Stimulated activated CD4-positive, alpha-beta T cell treated with anti-CD3 and anti-CD28 coated beads, Interleukin-1b, Interleukin-23, amount 100 ng/mL, for 4 hours (primary cell): ENCODE results near the gene HYDIN.
"Not testable (repeated sequence)": the region's sequence is repeated elsewhere in the genome, so short reads cannot be mapped to it uniquely, and the experiment has no call there.

ENCODE experiments used
- DNase-seq, 2 donors: peaks; one replicate each; pipeline ENCODE4 v3.0.0-alpha.2; 2020; ENCODE audit warnings: low read depth in 2 of 2

The HYDIN gene

GRCh38 chr16:71225145-71225544 is 5.4 kb downstream of the HYDIN start:
- no peak for DNase-seq

DNA sequence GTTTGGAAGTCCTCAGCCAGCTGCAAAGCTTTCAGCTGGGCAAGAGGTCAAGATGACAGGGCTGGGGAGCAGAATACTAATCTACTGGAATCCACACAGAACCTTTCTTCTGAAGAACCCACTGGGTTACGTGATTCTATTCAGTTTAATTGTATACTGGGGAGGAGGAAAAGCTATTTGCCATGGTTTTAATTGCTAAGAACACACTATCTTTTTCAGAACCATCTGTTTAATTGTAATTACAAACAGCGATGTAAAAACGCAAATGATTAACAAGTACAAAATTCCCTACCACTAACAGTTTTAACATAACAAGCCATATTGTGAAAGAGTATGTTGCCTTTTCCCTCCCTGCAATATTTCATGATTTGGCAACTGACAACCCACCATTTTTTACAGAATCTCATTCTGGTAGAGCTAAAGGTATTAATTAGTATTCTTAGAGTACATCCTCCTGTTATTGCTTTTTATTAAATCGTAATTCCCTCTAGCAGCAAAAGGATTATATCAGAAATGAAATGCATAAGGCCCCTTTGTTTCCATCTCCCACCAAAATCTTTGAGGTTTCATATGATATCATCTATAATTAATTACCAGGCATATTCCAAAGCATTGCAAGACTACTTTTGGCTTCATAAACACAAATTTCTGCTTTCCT is 12.1 kb downstream of the HYDIN start:
- DNase-seq = no peak

GRCh38 chr16:71217506-71217905 is 13.0 kb downstream of the HYDIN start:
- DNase-seq = no peak

GRCh38 chr16:71216714-71217113 is 13.8 kb downstream of the HYDIN start:
- no peak for DNase-seq

DNA sequence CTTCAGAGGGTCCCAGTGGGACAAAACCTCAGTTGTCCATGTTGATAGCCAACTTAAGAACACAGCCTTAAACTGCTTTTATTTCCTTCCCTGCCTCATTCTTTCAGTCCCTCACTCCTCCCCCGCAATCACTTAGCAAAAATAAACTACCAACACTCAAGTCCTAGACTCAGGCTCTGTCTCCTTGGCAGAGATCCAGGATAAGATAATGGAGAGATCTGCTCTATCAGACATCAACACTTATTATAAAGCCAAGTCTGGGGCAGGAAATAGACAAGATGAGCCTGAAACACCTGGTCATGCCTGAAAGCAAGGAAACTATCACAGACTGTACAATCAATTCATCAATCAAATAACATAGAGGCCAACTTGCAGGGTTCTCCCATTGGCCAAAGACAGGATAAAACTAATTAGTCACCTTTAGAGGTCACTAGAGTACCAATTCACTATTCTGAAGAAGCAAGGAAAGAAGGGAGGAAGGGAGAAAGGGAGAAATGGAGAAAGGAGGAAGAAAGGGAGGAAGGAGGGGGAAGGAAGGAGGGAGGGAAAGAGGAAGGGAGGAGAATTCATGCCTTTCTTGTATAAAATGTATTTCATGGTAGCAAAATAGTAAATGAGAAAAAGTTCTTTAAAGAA is 15.7 kb downstream of the HYDIN start:
- no peak for DNase-seq

DNA sequence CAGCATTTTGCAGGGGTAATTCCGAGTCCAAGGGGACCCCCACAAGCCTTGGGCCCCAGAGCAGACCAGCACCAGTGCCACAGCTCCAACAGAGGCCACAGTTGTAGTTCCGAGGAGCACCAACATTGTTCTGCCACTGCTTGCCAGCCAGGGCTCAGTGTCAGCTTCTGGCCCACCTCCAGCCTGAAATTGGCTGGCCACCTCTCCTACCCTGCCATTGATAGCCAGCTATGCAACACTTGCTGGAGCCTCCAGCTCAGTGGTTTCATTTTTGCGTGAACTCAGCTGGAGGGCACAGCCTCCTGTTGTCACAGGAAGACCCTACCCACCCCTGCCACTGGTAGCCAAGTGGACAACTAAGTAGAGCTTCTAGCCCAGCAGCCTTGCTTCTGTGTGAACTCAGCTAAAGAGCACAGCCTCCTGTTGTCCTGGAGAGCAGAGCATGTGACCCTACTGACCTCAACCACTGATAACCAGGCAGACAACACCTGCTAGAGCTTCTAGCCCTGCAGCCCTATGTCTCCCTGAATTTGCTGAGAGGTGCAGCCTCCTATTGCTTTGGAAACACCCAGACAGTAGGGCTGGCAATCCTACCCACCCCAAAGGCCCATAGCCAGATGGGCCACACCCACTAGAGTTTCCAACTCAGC is 24.9 kb downstream of the HYDIN start:
- DNase-seq = no peak

DNA sequence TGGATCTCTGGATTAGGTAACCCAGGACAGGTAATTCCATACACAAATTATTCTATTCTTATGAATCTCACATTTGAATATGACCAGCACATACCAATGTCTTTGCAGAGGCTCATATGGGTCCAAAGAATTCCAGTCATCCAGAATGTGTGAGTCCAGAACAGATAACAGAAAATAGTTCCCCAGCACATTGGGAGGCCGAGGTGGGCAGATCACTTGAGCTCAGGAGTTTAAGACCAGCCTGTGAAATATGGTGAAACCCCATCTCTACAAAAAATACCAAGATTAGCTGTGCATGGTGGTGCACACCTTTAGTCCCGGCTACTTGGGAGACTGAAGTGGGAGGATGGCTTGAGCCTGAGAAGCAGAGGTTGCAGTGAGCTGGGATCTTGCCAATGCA is 26.9 kb downstream of the HYDIN start:
- DNase-seq = no peak

GRCh38 chr16:71201556-71201955 is 29.0 kb downstream of the HYDIN start:
- DNase-seq = no peak

DNA sequence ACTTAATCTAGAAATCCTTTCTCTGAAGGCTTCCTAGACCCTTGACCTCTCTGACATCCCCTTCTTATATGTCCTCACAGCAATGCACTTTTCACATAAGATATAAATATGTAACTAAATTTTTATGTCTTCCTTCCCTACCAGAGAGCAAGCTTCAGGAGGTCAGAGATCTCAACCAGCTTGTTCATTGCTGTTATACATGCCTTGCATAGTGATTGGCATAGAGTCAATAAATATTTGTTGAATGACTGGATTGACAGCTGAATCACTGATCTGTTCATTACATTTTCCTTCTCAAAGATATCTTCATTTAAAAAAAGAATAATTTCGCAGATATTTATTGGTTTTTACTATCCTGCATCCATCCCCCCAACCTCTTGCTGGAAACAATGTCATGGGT is 29.5 kb downstream of the HYDIN start:
- DNase-seq = no peak

- no peak for DNase-seq
Observed at GRCh38 chr16:71198408-71198807, 32.1 kb downstream of the HYDIN start.

- no peak for DNase-seq
Observed at GRCh38 chr16:71192387-71192786, 38.1 kb downstream of the HYDIN start.

DNA sequence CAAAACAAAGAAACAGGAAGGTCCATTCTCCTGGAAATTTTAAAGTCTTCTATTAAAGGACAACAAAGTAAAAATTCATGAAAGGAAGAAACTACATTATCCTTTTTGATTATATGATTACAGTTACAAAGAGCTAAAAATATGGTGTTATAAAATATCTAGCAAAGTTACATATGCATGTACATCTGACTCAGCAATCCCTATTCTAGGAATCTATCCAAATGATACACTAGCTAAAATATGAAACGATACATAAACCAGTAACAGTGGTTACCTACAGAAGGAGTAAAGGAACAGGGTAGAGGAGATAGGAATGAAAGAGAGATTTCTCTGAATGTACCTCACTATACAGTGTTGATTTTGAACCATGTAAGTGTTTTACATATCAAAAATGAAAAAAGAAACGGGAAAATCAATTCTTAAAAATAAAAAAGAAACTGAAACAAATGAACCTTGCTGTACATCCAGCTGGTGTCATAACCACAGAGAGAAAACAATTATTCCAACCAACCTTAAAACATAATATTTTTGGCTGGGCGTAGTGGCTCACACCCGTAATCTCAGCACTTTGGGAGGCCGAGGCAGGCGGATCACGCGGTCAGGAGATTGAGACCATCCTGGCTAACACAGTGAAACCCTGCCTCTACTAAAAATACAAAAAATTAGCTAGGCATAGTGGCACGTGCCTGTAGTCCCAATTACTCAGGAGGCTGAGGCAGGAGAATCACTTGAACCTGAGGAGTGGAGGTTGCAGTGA is 41.4 kb downstream of the HYDIN start:
- no peak for DNase-seq

DNA sequence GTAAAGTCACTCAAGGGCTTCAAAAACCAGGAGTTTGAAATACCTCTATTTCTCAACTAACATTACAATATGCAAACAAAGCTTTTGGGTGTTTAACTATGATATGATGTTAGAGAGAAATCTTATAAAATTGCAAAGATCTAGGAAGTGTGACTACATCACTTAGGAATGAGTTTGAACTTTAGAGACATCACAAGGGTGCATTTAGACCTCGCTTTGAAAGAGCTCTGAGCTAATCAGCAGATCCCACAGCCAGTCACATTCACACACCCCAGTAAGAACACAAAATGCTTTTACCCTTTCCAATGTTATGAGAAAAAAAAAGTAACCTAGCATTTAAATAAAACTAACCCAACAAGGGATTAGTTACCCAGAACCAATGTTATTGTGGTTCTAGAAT is 45.2 kb downstream of the HYDIN start:
- DNase-seq = no peak

DNA sequence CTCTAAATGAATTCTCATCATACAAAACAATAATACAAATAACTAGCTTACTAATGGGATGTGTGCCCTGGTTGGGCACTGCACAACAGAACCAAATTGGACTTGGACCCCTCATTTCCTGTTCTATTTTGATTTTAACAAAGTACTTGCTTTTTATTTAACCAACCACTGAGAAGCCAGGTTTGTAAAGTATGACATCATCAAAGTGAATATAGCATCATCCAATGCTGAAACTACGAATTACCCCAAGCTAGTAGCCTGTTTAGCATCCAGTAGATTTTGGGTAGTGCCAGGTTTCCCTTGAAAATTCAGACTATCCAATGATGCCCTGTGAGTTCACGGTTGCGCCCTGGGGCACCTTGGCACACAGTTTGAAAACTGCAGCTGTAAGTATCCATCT is 51.0 kb downstream of the HYDIN start:
- no peak for DNase-seq

GRCh38 chr16:71172481-71173207 is 57.9 kb downstream of the HYDIN start:
- DNase-seq = no peak

DNA sequence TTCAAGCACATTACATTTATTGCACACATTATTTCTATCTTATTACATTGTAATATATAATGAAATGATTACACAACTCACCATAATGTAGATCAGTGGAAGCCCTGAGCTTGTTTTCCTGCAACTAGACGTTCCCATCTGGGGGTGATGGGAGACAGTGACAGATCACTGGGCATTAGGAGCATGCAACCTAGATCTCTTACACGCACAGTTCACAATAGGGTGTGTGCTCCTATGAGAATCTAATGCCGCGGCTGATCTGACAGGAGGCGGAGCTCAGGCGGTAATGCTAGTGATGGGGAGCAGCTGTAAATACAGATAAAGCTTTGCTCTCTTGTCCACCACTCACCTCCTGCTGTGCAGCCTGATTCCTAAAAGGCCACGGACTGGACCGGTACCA is 69.5 kb downstream of the HYDIN start:
- not testable (repeated sequence) for DNase-seq

GRCh38 chr16:71157278-71157677 is 73.2 kb downstream of the HYDIN start:
- DNase-seq = not testable (repeated sequence)

DNA sequence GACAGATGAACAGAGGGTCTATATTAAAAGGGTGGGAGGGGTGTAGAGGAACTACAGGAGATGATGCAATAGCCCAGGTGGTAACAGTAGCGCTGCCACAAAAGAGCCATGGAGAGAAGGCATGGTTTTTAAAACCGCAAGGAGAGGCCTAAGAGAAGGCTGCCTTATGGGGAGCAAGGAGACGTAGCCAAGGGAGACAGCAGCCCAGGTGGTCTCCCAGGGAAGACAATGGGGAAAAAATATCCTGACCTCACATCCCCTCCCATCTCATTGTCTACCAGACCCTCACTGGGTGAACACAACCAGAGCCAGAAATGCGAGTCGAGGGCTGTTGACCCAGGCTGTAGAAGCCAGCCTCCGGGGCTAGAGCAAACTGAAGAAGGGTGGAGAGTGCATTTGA is 77.2 kb downstream of the HYDIN start:
- not testable (repeated sequence) for DNase-seq

DNA sequence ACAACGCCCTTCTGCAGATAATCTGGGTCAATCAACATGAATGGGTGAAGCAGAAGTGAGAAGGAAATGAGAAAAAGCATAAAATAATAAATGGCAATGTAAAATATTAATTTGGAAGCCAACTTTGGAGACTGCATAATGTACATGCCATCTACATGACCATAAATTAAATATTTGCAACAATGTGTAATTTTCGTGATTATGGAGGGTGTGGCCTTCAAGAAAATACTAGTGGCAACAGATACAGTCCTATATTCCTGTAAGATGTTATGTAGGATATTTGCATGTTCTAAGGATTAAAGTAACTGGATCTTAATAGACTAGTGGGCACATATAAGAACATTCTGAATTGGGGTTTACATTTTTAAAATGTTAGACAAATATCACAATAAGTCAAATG is 78.9 kb downstream of the HYDIN start:
- DNase-seq = not testable (repeated sequence)

DNA sequence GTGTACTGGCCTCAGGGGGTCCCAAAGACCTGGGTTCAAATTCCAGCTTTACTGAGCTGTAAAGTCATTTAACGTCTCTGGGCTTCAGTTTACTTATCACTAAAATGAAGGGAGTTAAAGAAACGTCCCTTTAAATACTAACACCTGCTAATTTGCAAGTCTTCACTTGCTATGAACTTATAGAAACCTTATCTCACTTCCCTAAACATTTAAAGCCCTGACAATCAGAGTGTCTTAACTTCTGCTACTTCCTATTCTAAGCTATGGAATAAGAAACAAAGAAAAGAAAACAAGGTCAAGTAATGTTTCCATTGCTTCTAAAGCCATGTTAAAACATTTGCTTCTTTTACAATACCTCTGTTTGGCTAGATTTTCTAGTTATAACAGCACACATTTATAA is 87.3 kb downstream of the HYDIN start:
- DNase-seq = not testable (repeated sequence)

DNA sequence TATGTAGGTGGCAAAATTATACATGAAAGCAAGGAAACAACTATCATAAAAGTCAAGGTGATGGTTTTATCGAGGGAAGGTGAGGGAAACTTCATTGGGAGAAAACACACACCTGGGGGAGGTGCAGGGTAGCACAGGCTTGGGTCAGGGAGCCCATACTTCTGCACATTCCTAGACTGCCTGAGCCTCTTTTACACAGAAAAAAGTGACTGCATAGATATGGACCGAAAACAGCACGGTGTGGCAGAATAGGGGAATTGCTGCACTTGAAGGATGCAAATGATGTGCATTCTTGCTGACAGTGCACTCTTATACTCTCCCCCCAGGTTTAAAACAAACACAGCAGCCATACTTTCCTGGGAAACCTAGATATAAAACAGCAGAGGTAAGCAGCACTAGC is 120.0 kb downstream of the HYDIN start:
- not testable (repeated sequence) for DNase-seq
